RWPE2 (cell line): Measurements from ENCODE around the gene TACR2.

Source experiments
- ATAC-seq: fragments of 200-7000 bp; cut with Tn5 transposase; 3 replicates; pipeline ENCODE4 v1.9.1; 2021; ENCODE audit warnings: low read depth
- DNase-seq: peaks from one replicate; pipeline ENCODE4 v3.0.0-alpha.2; 2020; ENCODE audit warnings: low spot score
- H3K27ac ChIP-seq: fragments of 450-650 bp; 2 replicates; pipeline ENCODE4 v1.5.1; 2017; ENCODE audit warnings: mild to moderate bottlenecking; ENCODE audit not compliant: poor library complexity, severe bottlenecking
- H3K27me3 ChIP-seq: fragments of 250-450 bp; sonication (Bioruptor Pico); 2 replicates; pipeline ENCODE4 v1.5.1; 2021; ENCODE audit warnings: mild to moderate bottlenecking, moderate library complexity; ENCODE audit not compliant: insufficient read depth, poor library complexity, severe bottlenecking
- H3K36me3 ChIP-seq: fragments of 250-450 bp; sonication (Bioruptor Pico); 2 replicates; pipeline ENCODE4 v1.5.1; 2020; ENCODE audit warnings: low read depth, mild to moderate bottlenecking, moderate library complexity
- H3K4me1 ChIP-seq: fragments of 250-450 bp; sonication (Bioruptor Pico); 2 replicates; pipeline ENCODE4 v1.5.1; 2021; ENCODE audit warnings: mild to moderate bottlenecking, moderate library complexity; ENCODE audit not compliant: insufficient read depth, poor library complexity, severe bottlenecking
- H3K4me3 ChIP-seq: fragments of 250-450 bp; sonication (Bioruptor Pico); 2 replicates; pipeline ENCODE4 v1.5.1; 2021; ENCODE audit warnings: mild to moderate bottlenecking, moderate library complexity; ENCODE audit not compliant: severe bottlenecking
- H3K9me3 ChIP-seq: fragments of 250-450 bp; sonication (Bioruptor Pico); 2 replicates; pipeline ENCODE4 v1.5.1; 2021; ENCODE audit warnings: mild to moderate bottlenecking, moderate library complexity; ENCODE audit not compliant: severe bottlenecking
- TF ChIP-seq, protein P1 (sequence below): fragments of 450-650 bp; IDR thresholded peaks from one replicate; pipeline ENCODE4 v1.5.1; 2017; ENCODE audit warnings: mild to moderate bottlenecking, moderate library complexity; ENCODE audit not compliant: poor library complexity, severe bottlenecking

TACR2 gene

DNA sequence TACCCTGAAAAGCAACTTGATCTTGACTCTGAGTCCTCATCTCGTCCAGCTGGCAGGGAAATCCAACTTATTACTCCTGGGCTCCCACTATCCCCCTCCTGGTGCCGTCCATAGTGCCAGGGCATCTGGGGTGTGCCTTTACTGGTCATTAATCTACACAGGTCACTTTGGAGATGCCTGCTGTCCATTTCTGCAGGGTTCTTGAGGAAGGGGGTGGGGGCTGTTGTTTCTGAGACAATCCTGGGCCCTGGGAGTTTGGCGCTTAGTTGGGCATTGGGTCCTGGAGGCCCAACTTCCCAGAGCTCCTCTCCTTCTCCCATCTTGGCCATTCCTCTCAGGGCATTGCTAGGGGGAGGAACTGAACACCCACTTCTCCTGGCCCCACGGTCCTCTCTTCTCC lies 6.0 kb upstream of the TACR2 start:
- Histone ChIP-seq H3K27ac (no peak overlapping the region), H3K4me1 (no peaks in the 10 kb centered on the region), H3K4me3 (no peak overlapping the region), H3K27me3 (no peaks in the 10 kb centered on the region), H3K9me3 (no peaks in the 10 kb centered on the region), H3K36me3 (no peaks in the 10 kb centered on the region)
- DNase-seq, result no peak
- TF ChIP-seq, protein P1, sequence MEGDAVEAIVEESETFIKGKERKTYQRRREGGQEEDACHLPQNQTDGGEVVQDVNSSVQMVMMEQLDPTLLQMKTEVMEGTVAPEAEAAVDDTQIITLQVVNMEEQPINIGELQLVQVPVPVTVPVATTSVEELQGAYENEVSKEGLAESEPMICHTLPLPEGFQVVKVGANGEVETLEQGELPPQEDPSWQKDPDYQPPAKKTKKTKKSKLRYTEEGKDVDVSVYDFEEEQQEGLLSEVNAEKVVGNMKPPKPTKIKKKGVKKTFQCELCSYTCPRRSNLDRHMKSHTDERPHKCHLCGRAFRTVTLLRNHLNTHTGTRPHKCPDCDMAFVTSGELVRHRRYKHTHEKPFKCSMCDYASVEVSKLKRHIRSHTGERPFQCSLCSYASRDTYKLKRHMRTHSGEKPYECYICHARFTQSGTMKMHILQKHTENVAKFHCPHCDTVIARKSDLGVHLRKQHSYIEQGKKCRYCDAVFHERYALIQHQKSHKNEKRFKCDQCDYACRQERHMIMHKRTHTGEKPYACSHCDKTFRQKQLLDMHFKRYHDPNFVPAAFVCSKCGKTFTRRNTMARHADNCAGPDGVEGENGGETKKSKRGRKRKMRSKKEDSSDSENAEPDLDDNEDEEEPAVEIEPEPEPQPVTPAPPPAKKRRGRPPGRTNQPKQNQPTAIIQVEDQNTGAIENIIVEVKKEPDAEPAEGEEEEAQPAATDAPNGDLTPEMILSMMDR, result no peak
- ATAC-seq, result no peak

DNA sequence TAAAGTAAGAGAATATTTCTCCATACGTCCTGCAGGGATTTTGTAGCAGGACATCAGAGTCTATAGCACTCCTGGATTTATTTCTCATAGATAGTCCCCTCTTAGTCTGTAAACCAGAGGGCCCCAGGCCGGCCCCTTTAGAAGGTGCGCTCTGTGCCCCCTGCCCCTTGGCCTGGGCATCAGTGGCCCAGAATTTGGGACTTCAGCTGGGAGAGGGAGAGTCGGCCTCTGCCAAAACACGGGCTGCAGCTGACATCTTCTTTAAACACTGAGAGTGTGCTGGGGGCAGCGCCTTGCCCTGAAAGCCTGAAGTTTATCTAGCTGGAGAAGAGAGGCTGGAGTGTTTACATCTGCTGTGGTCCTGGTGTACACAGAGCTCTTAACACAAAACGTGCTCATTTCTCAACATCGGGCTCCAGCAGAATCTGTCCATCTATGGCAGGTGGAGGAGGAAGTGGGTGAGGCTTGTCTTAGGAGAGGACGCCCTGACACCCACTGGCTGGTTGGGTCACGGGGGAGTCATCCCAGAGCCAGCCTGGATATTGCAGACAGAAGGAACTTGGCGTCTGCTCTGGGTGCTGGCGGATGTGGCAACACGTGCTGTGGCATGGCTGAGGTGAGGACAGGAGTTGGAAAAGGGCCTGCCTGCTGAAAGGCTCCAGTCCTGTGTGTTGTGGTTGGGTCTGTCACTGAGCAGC lies 5.0 kb upstream of the TACR2 start:
- DNase-seq, result no peak
- no peaks in the 10 kb centered on the region for H3K9me3 ChIP-seq
- TF ChIP-seq, protein P1, result no peak
- no peaks in the 10 kb centered on the region for H3K4me1 ChIP-seq
- no peak overlapping the region for H3K4me3 ChIP-seq
- no peaks in the 10 kb centered on the region for H3K36me3 ChIP-seq
- no peak for ATAC-seq
- no peak overlapping the region for H3K27ac ChIP-seq
- no peaks in the 10 kb centered on the region for H3K27me3 ChIP-seq

DNA sequence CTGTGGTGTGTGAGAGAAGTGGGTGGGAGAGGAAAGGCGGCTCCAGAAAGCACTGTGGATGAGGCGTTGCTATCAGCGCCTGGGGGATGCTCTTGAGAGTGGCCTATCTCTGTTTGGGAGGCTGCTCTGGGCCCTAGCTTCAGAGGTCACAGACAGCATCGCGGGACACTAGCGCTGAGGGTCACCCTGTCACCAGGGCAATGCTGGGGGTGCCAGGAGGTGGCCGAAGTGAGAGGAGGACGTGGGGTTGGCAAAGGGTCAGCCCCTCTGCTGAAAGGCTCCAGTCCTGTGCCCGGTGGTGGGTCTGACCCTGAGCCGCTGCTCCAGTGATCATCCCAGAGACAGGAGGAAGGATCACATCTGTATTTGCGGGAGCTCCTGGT lies 3.0 kb upstream of the TACR2 start:
- Histone ChIP-seq H3K27ac (no peak overlapping the region), H3K36me3 (no peaks in the 10 kb centered on the region), H3K27me3 (no peaks in the 10 kb centered on the region), H3K9me3 (no peaks in the 10 kb centered on the region), H3K4me3 (no peak overlapping the region), H3K4me1 (no peaks in the 10 kb centered on the region)
- TF ChIP-seq, protein P1, result no peak
- no peak for DNase-seq
- ATAC-seq, result no peak

DNA sequence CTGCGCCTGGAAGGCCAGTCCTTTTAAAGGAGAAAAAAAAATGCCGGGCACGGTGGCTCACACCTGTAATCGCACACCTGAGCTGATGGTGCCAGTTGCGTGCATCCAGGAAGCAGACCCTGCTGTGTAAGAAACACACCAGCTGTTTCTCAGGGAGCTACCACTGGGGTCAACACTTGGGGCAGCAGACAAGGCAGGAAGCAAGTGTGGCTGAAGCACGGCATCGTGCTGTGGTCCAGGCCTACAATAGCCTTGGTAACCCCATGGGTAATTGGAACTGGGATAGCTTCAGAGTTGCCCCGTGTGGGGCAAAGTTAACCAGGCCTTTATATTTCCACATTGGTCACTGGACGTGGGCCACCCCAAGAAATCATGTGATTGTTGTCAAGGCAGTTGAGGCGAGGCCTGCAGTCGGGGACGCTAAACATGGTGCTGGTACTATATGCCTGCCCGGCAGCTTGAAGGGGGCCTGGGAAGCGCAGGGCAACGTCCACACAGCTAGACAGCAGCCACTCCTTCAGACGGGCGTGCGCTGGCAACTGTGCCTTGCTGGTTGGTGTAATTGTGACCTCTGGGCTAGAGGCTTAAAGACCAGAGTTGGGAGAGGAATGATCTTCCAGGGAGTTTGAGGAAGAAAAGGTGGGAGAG lies 2.5 kb upstream of the TACR2 start:
- TF ChIP-seq, protein P1, result no peak
- no peaks in the 10 kb centered on the region for H3K27me3 ChIP-seq
- ATAC-seq (no peak), DNase-seq (no peak)
- H3K4me1 ChIP-seq, result no peaks in the 10 kb centered on the region
- no peaks in the 10 kb centered on the region for H3K36me3 ChIP-seq
- no peak overlapping the region for H3K27ac ChIP-seq
- H3K4me3 ChIP-seq, result no peak overlapping the region
- no peaks in the 10 kb centered on the region for H3K9me3 ChIP-seq
